NCI-H1930 (cell line): ENCODE results near the gene AGPAT4.
"Not testable (repeated sequence)": the region's sequence is repeated elsewhere in the genome, so short reads cannot be mapped to it uniquely, and the experiment has no call there.

Source experiments
- DNase-seq, 2 experiments: peaks; one replicate each; lab custom pipeline; 2025; lab: John Stamatoyannopoulos, UW

Gene AGPAT4

GRCh38 chr6:161138543-161139303, 135.1 kb downstream of the AGPAT4 start:
- DNase-seq: no peak

DNA sequence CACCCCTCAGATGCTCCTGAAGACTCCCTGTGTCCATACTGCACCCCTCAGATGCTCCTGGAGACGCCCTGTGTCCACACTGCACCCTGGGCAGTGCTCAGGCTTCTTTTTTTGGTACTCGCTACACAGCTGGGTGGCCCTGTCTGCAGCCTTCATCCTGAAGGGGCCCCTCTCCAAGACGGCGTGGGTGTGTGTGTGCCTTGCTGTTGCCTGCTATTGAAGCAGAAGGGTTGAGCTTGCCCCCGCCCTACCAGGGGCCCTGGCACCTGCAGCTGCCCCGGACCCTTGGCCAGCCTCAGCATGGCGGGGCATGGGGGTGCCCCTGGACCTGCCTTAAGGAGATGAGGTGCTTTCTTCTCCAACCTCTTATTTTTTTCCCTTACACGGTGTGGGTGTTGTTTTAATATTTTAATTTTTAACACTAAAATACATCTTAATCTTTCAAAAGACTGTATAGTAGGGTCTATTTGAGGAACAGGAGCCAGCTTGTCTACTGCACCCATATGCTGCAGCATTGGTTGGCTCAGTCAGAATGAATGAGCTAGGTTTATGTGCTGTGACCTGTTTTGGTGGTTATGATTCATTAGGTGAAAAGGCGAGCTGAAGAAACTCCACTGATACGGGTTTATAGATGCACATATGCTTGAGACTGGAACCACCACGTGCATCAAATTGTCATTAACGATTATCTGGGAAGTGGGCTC, 135.9 kb downstream of the AGPAT4 start:
- no peak for DNase-seq

- no peak for DNase-seq
These were observed 136.5 kb downstream of the AGPAT4 start for GRCh38 chr6:161137320-161137719.

DNA sequence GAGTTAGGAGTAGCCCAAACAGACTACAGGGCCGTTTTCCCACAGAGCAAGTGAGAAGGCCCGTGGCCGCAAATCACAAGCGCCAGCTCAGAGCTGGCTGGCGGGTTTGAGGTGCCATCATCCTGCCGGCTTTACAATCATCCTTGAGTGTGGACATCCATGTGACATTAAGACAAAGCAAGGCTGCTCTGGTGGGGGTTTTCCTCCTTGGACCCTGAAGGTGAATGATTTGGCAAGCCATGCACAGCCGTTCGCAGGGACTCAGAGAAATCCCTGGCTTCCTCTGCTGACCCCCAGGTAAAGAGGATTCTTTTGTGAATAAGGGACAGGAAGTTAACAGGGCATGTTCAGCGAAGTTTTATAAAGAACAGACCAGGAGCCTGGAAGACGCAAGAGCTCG, 137.2 kb downstream of the AGPAT4 start:
- no peak for DNase-seq

- DNase-seq: no peak
These were observed 137.9 kb downstream of the AGPAT4 start for GRCh38 chr6:161135695-161136591.

DNA sequence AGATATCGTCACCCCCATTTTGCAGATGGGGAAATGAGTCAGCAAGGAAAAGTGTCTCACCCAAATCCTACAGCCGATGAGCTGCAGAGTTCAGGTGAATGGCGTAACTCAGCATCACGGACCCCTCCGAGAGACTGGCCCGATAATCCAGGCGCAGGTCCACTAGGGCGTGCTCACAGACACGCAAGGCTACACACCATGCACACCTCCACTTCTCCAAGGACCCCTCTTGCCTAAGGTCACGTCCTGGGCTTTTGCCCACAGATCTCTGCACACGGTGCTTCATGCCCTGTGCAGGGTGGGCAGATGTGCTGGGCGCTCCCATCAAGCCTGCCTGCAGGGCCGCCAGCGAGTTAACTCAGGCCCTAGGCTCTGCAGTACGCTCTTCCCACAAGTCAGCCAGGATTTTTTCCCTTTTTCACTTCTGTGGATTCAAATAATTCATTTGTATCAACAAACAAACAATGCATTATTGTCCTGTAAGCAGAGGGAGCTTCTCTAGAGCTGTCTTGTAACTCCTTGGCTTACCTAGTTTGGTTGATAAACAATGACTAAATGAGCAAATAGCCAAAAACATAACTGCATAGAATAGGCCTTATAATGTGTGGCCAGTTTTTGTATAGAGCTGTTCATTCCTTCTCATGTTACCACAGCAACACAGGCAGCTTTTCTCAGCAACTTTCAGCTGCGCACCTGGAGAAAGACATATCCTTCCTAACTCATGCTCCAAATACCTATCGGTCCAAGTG, 139.1 kb downstream of the AGPAT4 start:
- DNase-seq: no peak

DNA sequence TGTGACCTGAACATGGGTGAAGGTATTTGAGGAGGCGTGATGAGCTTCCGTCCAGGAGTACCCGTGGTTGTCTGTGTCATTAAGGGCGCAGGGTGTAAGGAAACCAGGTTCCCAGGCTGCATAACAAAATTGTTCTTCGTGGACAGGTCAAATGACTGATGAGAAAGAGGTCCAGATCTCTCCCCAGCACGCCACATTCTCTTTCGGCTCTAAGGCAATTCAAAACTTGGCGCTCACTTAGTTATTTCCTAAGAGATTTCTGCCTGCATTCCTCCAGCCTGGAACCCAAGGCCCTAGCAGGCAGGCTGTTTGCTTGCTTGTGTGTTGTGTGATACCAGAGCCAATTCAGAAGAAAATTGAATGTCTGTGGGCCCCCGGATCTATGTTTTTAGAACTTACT, 139.9 kb downstream of the AGPAT4 start:
- no peak for DNase-seq

GRCh38 chr6:161132384-161132783, 141.5 kb downstream of the AGPAT4 start:
- no peak for DNase-seq

GRCh38 chr6:161130967-161131766, 142.7 kb downstream of the AGPAT4 start:
- no peak for DNase-seq

DNA sequence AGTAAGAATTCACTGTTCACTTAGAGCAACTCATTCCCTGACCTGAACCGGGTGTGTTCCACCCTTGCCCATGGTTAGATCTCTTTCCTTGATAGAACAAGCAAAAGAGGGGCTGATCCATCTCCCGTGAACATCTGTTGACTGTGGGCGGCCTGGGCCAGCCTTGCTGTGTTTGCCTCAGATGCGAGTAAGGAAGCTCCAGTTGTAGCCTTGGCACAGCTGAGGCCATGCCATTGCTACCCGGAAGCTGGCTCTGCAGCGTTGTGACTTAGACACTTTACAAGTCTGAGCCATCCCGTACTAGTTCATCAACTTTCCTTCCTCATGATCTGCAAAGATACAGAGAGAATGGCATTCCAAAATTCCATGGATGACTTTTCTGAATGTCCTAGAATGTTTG, 143.3 kb downstream of the AGPAT4 start:
- no peak for DNase-seq

- no peak for DNase-seq
These were observed 145.1 kb downstream of the AGPAT4 start for GRCh38 chr6:161128680-161129196.

DNA sequence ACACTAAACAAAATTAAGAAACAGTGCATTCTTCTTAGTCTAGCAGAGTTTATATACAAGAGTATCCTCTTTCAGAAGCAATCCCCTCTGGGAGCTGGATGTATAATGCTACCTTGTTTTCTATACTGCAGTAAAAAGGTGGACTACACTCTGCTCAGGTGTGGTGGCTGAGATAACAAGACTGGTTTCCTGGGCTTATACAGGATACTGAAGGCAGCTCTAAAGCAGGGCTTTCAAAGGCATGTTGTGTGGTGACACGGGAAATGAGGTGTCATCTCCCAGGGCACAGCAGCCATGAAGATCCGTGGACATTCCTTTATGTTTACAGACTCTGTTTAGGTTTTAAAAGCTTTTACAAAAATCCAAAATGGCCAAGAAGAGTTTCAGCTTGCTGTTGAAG, 145.6 kb downstream of the AGPAT4 start:
- no peak for DNase-seq

- no peak for DNase-seq
These were observed 146.7 kb downstream of the AGPAT4 start for GRCh38 chr6:161127071-161127740.

DNA sequence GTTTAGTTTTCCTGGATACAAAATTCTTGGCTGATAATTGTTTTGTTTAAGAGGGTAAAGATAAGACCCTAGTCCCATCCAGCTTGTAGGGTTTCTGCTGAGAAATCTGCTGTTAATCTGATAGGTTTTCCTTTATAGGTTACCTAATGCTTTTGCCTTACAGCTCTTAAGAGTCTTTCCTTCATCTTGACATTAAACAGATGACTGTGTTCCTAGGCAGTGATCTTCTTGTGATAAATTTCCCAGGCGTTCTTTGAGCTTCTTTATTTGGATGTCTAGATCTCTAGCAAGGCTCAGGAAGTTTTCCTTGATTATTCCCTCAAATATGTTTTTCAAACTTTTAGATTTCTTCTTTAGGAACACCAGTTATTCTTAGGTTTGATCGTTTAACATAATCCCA, 148.3 kb downstream of the AGPAT4 start:
- no peak for DNase-seq

GRCh38 chr6:161123319-161123718, 150.5 kb downstream of the AGPAT4 start:
- not testable (repeated sequence) for DNase-seq

- DNase-seq: no peak
These were observed 155.9 kb downstream of the AGPAT4 start for GRCh38 chr6:161117942-161118341.

- no peak for DNase-seq
These were observed 156.6 kb downstream of the AGPAT4 start for GRCh38 chr6:161117308-161117707.

GRCh38 chr6:161116554-161116953, 157.3 kb downstream of the AGPAT4 start:
- DNase-seq: no peak

- DNase-seq: no peak
These were observed 158.4 kb downstream of the AGPAT4 start for GRCh38 chr6:161115468-161115867.

- DNase-seq: no peak
These were observed 162.6 kb downstream of the AGPAT4 start for GRCh38 chr6:161111261-161111660.
